ENCODE data around the gene EPHB1.

Gene EPHB1

GRCh38 chr3:134916276-134916961 is 121.4 kb downstream of the EPHB1 start:
- no peak for DNase-seq

DNA sequence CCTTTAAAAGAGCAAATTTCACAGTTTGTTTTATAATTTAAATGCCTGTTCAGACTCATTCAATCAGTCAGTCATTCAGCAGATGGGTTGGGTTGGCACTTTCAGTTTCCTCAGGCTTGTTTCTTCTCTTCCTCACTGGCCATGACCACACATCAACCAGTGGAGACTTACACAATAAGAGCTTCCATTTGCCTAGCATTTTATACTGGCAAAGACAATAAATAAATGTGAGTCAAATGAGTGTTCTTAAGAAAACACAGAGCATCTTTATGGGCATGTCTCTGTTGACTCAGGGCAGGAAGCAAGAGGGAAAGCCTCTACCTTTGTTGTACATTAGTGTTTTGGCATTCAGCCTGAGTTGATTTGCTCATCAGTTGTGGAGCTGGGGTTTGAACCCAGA is 122.6 kb downstream of the EPHB1 start:
- DNase-seq, result no peak

DNA sequence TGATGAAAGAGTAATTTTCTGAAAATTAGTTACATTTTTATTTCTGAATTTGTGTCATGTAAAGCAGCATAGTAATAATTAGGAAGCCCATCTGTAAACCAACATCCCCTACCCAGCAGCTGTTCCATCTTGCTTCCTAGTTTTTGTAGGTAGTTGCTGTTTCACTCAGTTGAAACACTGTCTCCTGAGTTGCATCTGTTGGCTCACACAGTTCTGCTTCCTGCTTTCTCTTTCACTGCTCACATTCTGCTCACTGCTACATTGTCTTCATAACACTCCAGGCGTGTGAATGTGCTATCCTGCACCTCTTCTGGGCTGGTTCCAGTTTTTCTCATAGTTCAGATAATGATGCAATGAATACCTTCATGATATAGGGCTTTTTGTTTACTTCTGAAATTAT is 123.4 kb downstream of the EPHB1 start:
- DNase-seq, result no peak

GRCh38 chr3:134922101-134922500 is 127.0 kb downstream of the EPHB1 start:
- DNase-seq, result no peak

DNA sequence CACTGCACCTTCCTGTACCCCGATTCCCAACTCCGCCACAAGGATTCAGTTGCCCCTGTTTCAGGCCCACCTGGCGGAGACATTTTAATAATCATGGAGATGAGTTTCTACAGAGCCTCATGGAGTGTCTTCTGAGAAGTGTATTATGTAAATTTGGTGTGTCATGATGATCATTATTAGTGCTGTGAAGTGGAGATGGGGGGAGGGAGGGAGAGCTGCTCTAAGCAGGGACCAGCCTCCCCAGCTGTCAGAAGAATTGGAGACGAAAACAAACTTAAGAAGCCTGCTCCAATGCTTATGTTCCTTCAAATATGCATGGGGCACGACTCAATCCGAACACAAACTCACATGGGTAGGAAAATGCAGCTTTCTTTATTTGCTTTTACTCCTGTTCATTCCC is 127.8 kb downstream of the EPHB1 start:
- DNase-seq, result no peak

- no peak for DNase-seq
Observed at GRCh38 chr3:134923286-134923685, 128.2 kb downstream of the EPHB1 start.

DNA sequence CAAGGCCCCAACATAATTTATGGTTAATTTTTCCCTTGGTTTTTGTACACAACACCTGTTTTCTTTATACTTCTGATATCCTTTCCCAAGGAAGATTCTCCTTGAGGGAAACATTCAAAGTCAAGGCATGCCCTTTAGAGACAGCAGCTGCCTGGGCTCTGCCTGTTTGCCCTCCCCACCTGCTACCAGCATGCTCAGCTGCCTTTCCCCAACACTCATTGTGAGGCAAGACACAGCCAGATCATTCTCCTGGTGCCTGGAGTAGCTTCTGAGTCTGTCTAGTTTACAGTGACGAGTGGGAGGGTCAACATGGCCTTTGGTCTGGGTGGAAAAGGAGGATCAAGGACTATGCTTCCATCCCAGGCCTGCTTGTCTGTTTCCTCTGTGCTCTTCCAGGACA is 132.5 kb downstream of the EPHB1 start:
- no peak for DNase-seq

DNA sequence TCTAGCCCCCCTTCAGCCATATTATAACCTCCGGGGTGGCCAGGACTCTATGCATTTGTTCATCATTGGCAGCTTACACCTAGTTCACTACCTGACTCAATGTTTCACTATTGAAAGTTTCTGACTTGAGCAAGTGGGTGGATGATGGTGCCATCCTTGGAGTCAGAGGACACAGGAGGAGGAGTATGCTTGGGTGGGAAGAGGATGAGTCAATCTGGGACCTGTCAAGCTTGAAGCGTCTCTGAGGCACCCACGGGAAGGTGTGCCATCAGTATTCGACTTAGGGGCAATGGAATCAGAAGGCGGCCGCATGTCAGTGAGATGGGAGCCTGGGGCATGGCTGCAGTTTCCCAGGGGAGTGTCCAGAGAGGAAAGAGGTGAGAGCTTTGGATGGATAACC is 133.3 kb downstream of the EPHB1 start:
- no peak for DNase-seq

DNA sequence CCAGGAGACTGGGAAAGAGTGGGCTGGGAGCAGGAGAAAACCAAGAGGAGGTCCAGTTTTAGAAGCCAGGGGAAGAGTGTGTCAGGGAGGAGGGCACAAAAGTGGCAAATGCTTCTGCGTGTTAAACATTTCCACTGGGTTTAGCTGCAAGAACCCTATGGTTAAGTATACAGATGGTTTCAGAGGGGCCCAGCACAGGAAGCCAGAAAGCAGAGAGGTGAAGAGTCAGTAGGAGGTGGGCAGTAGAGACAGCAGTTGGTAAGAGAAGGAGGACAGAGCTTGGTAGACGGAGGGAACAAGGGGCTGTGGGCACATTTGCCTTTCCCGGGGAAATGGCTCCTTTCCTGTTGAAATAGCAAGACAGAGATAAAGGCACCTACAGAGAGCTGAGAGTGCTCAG is 133.8 kb downstream of the EPHB1 start:
- no peak for DNase-seq

- no peak for DNase-seq
Observed at GRCh38 chr3:134929976-134930375, 134.9 kb downstream of the EPHB1 start.

DNA sequence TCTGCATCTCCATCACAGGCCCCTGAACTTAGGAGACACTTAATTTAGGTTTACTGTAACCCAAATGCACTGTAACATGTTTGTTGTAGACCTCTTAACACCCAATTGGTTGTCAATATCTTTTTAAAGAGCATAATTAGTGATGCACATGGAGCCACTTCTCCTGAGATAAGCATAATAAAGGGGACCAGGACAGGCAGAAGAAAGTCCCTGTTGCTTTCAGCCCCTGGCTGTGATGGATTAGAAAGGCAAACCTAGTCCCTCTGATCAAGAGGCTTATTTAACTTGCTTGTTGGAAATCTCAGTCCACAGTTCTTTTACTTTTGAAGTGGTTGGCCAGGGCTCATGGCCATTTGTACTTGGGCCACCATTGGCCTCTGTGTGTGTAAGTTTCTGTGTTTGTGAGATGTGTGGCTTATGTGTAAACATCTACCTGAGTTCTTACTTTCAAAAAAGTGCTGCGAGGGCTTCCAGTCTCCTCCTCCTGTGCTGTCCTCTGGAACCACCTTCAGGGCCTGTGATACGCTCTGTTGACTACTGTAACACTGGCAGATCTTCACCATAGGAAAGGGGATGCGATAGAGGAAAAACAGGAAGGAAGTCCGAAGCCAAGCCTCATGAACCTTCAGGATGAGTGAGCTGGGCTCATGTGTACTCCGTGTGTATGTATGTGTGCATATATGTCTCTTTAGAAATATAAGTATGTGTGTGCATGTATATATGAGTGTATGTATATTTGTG is 136.2 kb downstream of the EPHB1 start:
- DNase-seq, result no peak

DNA sequence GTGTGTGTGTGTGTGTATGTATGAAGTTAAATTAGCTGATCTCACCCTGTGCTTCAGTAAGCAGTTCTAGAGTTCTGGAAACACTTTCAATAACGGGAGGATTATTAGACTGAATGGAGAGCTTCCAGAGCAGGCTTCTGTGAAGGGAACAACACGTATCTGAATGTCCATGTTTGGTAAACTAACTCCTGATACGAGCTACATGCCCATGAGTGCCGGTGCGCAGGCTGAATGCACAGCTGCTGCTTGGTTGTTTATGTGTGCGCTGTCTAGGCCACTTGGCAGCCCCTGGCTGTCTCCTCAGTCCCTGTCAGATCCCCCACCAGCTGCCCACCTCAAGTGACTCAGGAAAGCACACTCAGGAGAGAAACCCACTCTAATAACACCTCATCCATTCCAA is 137.0 kb downstream of the EPHB1 start:
- DNase-seq, result no peak

- peak; percentile 68 for DNase-seq
Observed at GRCh38 chr3:134933997-134934396, 138.9 kb downstream of the EPHB1 start.

GRCh38 chr3:134934933-134935332 is 139.9 kb downstream of the EPHB1 start:
- DNase-seq, result no peak

DNA sequence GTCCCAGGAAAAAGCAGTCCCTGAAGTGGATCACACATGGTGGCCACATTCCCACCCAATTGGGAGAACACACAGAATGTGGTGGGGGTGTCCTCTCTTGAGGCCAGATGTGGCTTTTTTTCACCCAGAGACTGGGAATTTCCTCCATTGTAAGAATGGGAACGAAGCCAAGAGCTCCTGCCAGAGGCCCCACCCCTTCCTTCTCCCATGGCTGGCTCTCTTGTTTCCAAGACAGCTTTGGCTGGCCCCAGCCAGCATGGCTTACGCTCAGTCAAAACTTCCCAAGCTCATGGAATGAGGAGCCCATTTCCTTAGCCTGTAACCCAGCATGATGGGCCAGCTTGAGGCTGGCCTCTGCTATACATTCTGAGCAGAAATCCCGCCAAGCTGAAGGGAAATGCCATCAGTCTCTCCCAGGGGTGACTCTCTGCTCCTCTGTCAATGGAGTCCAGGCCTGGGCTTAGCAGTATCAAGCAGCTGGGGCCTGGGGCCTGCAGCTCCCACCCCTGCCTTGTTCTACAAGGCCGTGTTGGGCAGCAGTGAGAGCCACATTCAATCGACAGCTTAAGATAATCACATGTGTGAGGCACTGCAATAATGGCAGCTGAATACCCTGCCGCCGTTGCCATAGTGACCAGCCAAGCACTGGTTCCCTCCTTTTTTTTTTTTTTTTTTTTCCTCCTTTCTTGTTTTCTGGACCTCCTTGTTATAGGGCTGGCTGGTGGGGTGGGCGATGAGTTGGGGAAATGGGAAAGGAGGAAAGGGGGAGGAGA is 142.4 kb downstream of the EPHB1 start:
- DNase-seq, result peak; percentile 86

DNA sequence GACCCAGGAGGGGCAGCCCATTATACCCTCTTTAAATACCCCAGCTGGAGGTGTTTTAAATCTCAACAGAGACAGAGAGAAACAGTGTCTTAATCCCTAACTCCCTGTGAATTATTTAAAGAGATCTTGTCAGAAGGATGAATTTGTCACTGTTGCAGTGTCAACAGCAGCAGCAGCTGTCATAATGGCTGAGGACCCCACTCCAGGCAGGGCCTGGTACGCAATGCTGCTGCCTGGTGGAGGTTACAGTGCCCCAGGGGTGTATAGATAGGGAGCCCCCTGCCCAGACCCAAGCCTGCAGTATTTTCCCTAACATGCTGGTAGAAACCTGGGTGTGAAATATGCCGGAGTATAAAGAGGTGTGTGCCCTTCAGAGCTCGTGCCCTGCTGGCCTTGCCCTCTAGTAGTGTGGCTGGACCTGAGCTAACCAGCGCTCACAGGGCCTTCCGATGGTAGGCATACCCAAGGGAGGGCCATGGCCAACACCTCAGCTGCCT is 143.0 kb downstream of the EPHB1 start:
- DNase-seq, result no peak

DNA sequence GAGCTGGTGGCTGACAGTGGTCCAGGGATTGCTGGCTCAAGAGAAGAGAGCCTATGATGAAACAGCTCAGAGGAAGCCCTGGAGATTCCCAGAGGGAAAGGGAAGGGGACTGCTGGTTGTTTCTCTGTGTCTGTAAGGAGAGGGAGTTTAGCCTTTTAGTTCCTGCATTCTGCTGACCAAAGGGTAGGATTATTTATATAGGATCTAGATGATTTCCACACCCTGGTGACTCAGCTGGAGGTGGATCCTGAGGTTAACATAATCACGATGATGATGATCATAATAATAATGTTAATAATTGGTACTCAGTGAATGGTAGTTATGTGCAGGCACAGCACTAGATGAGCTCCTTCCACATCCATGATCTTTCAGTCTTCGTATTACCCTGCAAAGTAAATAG is 144.9 kb downstream of the EPHB1 start:
- DNase-seq, result no peak

- no peak for DNase-seq
Observed at GRCh38 chr3:134941820-134942219, 146.8 kb downstream of the EPHB1 start.

DNA sequence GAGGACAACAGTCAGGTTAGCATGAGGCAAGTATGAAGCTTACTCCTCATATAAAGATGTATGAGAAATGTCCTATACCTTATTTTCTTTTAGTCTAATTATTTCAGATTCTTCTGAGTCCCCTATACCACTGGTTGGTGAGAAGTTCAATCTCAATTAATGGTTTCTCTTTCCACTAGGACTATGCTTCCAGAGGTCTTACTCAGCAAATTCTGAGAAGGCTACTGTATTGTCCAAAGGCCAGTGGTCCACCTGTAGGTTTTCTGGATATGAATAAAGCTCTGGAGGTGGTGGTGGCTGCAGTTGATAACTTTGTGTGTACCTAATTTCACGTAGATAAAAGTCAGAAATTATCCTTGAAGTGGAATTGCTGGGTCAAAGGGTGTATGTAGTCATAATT is 149.4 kb downstream of the EPHB1 start:
- no peak for DNase-seq

DNA sequence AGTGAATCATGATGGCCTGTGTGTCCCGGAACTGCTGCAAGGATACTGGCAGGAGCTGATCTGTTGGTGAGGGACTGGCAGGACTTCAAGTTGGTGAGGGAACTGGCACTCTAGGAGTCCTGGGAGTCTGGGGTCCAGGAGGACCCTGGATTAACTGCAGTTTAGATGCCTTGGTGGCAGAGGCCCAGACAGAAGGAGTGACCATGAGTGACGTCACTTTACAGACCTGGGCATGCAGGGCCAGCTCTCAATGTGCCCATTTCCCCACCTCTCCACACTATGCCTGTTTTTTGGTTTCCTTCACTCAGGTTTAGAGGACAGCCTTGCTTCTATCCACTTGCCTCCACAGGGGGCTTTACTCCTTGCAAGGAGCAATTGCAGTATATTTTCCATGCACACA is 154.1 kb downstream of the EPHB1 start:
- DNase-seq, result no peak

DNA sequence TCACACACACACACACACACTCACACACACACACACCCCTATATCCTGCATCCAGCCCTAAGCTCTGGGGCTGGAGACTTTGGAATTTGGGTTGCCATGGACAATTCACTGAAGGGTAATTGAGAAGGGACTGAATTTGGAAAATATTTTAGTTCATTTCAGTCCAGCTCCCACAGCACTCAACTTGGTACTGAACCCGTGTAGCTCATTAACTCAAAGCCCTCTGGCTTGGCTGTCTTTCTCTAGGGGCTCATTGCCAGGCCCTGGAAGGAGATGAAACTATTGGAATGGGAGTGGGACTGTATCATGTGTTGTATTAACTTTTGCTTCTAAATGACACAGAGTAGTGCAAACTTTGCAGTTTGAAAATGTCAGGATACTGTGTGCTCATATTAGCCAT is 157.3 kb downstream of the EPHB1 start:
- no peak for DNase-seq

DNA sequence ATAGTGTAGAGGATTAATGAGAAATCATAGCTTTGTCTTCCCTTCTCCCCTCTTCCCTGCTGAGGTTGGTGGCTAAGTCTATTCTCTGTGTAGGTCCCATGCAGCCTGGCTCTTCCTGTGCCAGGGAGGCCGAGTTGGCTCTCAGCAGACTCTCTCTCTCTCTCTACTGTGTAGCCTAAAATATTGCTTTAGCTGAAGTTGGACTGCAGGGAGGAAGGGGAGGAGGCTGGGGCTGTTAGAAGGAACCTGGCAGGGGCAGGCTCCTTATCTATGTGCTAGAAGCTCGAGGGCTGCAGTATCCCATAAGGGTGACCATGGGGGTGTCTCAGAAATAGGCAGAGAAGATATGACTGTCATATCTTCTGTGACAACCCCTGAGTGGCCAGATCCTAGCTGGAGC is 160.8 kb downstream of the EPHB1 start:
- no peak for DNase-seq

DNA sequence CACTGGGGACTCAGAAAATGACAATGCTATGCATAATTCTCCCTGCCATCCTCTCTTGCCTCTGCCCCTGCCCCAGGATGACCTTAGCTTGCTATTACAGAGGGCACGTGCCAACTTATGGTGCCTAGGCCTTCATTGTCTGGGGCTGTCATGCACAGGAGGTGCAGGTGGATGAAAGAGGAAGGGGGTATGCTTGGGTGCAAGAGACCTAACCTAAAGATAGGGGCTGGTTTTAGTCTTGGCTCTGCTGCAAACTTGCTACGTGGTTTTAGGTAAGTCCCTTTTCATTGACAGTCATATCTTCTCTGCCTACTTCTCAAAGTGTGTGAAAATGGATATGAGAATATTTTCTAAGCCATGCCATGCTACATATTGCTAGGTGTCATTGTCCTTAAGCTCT is 161.3 kb downstream of the EPHB1 start:
- no peak for DNase-seq

DNA sequence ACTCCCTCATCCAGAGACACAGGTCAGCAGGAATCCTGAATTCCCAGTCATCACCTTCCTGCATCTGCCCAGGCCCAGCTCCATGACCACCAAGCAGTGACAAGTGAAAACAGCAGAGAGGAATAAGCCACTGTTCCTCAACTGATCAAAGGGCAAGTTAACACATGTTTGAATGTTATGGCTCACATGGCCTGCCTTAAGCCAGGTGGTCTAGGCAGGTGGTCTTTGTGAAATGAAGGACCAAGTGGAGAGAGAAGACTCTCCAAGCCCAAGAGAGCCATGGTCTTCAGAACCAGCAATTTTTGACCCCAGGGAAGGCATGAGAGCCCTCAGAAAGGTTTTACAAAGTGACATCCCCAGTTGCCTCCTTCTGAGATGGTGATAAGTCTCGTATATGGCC is 161.8 kb downstream of the EPHB1 start:
- no peak for DNase-seq

Data from NCI-H1105 (cell line).